HEK293 (cell line): ENCODE results near the gene ZNF608.

Experiments
- SP3 ChIP-seq: fragments of 450-650 bp; formaldehyde crosslinking; IDR thresholded peaks from 2 replicates; pipeline ENCODE4 v1.5.1; 2016; ENCODE audit warnings: missing biosample characterization, missing genetic modification characterization
- ZBTB17 ChIP-seq: fragments of 450-650 bp; formaldehyde crosslinking; IDR thresholded peaks from 2 replicates; pipeline ENCODE4 v1.5.1; 2016; ENCODE audit warnings: missing biosample characterization, missing genetic modification characterization
- ZNF121 ChIP-seq: fragments of 450-650 bp; formaldehyde crosslinking; IDR thresholded peaks from 2 replicates; pipeline ENCODE4 v1.5.1; 2016; ENCODE audit warnings: missing biosample characterization, missing genetic modification characterization
- ZNF133 ChIP-seq: fragments of 450-650 bp; formaldehyde crosslinking; IDR thresholded peaks from 2 replicates; pipeline ENCODE4 v1.5.1; 2016; ENCODE audit warnings: missing biosample characterization, missing genetic modification characterization
- ZNF140 ChIP-seq: fragments of 450-650 bp; formaldehyde crosslinking; IDR thresholded peaks from 2 replicates; pipeline ENCODE4 v1.5.1; 2016; ENCODE audit warnings: missing biosample characterization, missing genetic modification characterization
- ZNF23 ChIP-seq: fragments of 450-650 bp; formaldehyde crosslinking; IDR thresholded peaks from 2 replicates; pipeline ENCODE4 v1.5.1; 2016; ENCODE audit warnings: missing biosample characterization, missing genetic modification characterization, borderline replicate concordance
- ZNF404 ChIP-seq: fragments of 450-650 bp; formaldehyde crosslinking; IDR thresholded peaks from 2 replicates; pipeline ENCODE4 v1.5.1; 2017; ENCODE audit warnings: missing biosample characterization, missing genetic modification characterization
- ZNF423 ChIP-seq: fragments of 450-650 bp; formaldehyde crosslinking; IDR thresholded peaks from 2 replicates; pipeline ENCODE4 v1.5.1; 2016; ENCODE audit warnings: missing biosample characterization, missing genetic modification characterization
- ZNF549 ChIP-seq: fragments of 450-650 bp; IDR thresholded peaks from 2 replicates; pipeline ENCODE4 v1.5.1; 2018; ENCODE audit warnings: missing biosample characterization, missing genetic modification characterization, mild to moderate bottlenecking, inconsistent platforms, moderate library complexity
- ZNF558 ChIP-seq: fragments of 450-650 bp; formaldehyde crosslinking; IDR thresholded peaks from 2 replicates; pipeline ENCODE4 v1.5.1; 2016; ENCODE audit warnings: missing biosample characterization, missing genetic modification characterization
- ZNF658 ChIP-seq: fragments of 450-650 bp; formaldehyde crosslinking; IDR thresholded peaks from 2 replicates; pipeline ENCODE4; 2016; ENCODE audit warnings: missing biosample characterization, missing genetic modification characterization
- ZNF677 ChIP-seq: fragments of 450-650 bp; IDR thresholded peaks from 2 replicates; pipeline ENCODE4 v1.5.0; 2018; ENCODE audit warnings: missing biosample characterization, mild to moderate bottlenecking, missing genetic modification characterization, moderate library complexity
- ZNF830 ChIP-seq: fragments of 450-650 bp; IDR thresholded peaks from 2 replicates; pipeline ENCODE4 v1.5.0; 2018; ENCODE audit warnings: missing biosample characterization, missing genetic modification characterization, low read depth, mild to moderate bottlenecking, moderate library complexity
- ZNF837 ChIP-seq: fragments of 450-650 bp; formaldehyde crosslinking; IDR thresholded peaks from 2 replicates; pipeline ENCODE4 v1.5.1; 2016; ENCODE audit warnings: missing biosample characterization, missing genetic modification characterization
- TF ChIP-seq, protein P1 (sequence below): fragments of 450-650 bp; formaldehyde crosslinking; IDR thresholded peaks from 2 replicates; pipeline ENCODE4 v1.5.1; 2016; ENCODE audit warnings: missing biosample characterization, missing genetic modification characterization
- TF ChIP-seq, protein P2 (sequence below): fragments of 450-650 bp; IDR thresholded peaks from 2 replicates; pipeline ENCODE4 v1.5.1; 2018; ENCODE audit warnings: missing biosample characterization, missing genetic modification characterization
- TF ChIP-seq, protein P3 (sequence below): fragments of 450-650 bp; IDR thresholded peaks from 2 replicates; pipeline ENCODE4 v1.5.1; 2018; ENCODE audit warnings: missing biosample characterization, mild to moderate bottlenecking, missing genetic modification characterization
- TF ChIP-seq, protein P4 (sequence below): fragments of 450-650 bp; formaldehyde crosslinking; IDR thresholded peaks from 2 replicates; pipeline ENCODE4 v1.5.1; 2016; ENCODE audit warnings: missing biosample characterization, missing genetic modification characterization, low read depth
- TF ChIP-seq, protein P5 (sequence below): fragments of 450-650 bp; formaldehyde crosslinking; IDR thresholded peaks from 2 replicates; pipeline ENCODE4 v1.5.1; 2016; ENCODE audit warnings: missing biosample characterization, missing genetic modification characterization
- TF ChIP-seq, protein P6 (sequence below): fragments of 450-650 bp; formaldehyde crosslinking; IDR thresholded peaks from 2 replicates; pipeline ENCODE4 v1.5.1; 2016; ENCODE audit warnings: missing biosample characterization, missing genetic modification characterization
- TF ChIP-seq, protein P7 (sequence below): fragments of 450-650 bp; formaldehyde crosslinking; IDR thresholded peaks from 2 replicates; pipeline ENCODE4 v1.5.1; 2016; ENCODE audit warnings: missing biosample characterization, missing genetic modification characterization
- TF ChIP-seq, protein P8 (sequence below): IDR thresholded peaks from 2 replicates; pipeline ENCODE4 v1.6.1; 2011; ENCODE audit warnings: mild to moderate bottlenecking, low read depth, low read length, borderline replicate concordance
- TF ChIP-seq, protein P9 (sequence below): fragments of 450-650 bp; formaldehyde crosslinking; IDR thresholded peaks from 2 replicates; pipeline ENCODE4 v1.5.1; 2017; ENCODE audit warnings: missing biosample characterization, missing genetic modification characterization

The ZNF608 gene

DNA sequence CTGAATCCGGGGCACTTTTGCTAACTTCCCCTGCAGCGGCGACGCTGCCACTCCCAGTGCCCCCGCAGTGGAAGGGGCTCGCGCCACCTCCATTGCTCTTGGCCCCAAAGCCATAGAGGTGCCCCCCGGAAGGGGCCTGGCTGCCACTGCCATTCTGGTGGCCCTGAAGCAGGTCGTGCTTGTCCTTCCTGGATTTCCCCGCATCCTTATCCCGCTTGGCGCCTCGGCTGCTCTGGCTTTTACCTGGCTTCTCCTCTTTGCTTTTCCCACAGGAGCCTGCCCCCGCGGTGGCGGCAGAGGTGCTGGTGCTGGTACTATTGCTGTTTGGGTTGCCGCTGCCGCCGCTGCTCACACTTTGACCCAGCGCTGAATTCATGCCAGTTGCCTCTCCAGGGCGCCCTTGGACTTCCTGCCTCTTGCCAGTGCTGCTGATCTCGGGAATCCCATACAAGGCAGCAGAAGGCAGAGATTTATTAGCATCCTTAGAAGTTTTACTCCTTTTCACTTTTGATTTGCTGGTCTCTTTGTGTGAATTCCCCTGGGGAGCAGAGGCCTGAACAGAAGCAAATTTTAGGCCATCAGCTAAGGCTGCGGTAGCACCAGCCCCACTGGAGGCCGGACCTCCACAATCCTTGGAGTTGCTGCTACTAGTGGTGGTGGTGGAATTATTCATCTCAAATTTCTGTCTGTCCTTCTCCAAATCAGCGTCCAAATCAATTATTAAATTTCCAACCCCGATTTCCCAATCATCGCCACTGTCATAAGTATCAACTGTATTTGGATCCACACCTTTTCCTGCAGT, 2.1 kb downstream of the ZNF608 start (continued):
- TF ChIP-seq, protein P1, sequence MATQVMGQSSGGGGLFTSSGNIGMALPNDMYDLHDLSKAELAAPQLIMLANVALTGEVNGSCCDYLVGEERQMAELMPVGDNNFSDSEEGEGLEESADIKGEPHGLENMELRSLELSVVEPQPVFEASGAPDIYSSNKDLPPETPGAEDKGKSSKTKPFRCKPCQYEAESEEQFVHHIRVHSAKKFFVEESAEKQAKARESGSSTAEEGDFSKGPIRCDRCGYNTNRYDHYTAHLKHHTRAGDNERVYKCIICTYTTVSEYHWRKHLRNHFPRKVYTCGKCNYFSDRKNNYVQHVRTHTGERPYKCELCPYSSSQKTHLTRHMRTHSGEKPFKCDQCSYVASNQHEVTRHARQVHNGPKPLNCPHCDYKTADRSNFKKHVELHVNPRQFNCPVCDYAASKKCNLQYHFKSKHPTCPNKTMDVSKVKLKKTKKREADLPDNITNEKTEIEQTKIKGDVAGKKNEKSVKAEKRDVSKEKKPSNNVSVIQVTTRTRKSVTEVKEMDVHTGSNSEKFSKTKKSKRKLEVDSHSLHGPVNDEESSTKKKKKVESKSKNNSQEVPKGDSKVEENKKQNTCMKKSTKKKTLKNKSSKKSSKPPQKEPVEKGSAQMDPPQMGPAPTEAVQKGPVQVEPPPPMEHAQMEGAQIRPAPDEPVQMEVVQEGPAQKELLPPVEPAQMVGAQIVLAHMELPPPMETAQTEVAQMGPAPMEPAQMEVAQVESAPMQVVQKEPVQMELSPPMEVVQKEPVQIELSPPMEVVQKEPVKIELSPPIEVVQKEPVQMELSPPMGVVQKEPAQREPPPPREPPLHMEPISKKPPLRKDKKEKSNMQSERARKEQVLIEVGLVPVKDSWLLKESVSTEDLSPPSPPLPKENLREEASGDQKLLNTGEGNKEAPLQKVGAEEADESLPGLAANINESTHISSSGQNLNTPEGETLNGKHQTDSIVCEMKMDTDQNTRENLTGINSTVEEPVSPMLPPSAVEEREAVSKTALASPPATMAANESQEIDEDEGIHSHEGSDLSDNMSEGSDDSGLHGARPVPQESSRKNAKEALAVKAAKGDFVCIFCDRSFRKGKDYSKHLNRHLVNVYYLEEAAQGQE = no peak
- TF ChIP-seq, protein P2, sequence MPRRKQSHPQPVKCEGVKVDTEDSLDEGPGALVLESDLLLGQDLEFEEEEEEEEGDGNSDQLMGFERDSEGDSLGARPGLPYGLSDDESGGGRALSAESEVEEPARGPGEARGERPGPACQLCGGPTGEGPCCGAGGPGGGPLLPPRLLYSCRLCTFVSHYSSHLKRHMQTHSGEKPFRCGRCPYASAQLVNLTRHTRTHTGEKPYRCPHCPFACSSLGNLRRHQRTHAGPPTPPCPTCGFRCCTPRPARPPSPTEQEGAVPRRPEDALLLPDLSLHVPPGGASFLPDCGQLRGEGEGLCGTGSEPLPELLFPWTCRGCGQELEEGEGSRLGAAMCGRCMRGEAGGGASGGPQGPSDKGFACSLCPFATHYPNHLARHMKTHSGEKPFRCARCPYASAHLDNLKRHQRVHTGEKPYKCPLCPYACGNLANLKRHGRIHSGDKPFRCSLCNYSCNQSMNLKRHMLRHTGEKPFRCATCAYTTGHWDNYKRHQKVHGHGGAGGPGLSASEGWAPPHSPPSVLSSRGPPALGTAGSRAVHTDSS (tag by site-specific recombination) = no peak
- no peak for TF ChIP-seq ZNF23 (tag by site-specific recombination)
- TF ChIP-seq ZNF837 (tag by site-specific recombination) = no peak
- TF ChIP-seq, protein P3, sequence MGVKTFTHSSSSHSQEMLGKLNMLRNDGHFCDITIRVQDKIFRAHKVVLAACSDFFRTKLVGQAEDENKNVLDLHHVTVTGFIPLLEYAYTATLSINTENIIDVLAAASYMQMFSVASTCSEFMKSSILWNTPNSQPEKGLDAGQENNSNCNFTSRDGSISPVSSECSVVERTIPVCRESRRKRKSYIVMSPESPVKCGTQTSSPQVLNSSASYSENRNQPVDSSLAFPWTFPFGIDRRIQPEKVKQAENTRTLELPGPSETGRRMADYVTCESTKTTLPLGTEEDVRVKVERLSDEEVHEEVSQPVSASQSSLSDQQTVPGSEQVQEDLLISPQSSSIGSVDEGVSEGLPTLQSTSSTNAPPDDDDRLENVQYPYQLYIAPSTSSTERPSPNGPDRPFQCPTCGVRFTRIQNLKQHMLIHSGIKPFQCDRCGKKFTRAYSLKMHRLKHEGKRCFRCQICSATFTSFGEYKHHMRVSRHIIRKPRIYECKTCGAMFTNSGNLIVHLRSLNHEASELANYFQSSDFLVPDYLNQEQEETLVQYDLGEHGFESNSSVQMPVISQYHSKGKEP = no peak
- no peak for TF ChIP-seq ZNF140 (tag by site-specific recombination)
- TF ChIP-seq ZNF658 = no peak
- no peak for TF ChIP-seq ZNF423 (tag by site-specific recombination)
- peak; percentile 46; the same call in 1 of the 2 replicates for TF ChIP-seq ZBTB17 (tag by site-specific recombination)
- no peak for TF ChIP-seq ZNF677 (tag by site-specific recombination)
- no peak for TF ChIP-seq ZNF830
- TF ChIP-seq SP3 (tag by site-specific recombination) = no peak
- TF ChIP-seq, protein P4, sequence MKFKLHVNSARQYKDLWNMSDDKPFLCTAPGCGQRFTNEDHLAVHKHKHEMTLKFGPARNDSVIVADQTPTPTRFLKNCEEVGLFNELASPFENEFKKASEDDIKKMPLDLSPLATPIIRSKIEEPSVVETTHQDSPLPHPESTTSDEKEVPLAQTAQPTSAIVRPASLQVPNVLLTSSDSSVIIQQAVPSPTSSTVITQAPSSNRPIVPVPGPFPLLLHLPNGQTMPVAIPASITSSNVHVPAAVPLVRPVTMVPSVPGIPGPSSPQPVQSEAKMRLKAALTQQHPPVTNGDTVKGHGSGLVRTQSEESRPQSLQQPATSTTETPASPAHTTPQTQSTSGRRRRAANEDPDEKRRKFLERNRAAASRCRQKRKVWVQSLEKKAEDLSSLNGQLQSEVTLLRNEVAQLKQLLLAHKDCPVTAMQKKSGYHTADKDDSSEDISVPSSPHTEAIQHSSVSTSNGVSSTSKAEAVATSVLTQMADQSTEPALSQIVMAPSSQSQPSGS (tag by site-specific recombination) = no peak
- no peak for TF ChIP-seq ZNF558 (tag by site-specific recombination)
- TF ChIP-seq, protein P5, sequence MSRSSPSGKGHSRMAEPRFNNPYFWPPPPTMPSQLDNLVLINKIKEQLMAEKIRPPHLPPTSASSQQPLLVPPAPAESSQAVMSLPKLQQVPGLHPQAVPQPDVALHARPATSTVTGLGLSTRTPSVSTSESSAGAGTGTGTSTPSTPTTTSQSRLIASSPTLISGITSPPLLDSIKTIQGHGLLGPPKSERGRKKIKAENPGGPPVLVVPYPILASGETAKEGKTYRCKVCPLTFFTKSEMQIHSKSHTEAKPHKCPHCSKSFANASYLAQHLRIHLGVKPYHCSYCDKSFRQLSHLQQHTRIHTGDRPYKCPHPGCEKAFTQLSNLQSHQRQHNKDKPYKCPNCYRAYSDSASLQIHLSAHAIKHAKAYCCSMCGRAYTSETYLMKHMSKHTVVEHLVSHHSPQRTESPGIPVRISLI = no peak
- TF ChIP-seq, protein P6, sequence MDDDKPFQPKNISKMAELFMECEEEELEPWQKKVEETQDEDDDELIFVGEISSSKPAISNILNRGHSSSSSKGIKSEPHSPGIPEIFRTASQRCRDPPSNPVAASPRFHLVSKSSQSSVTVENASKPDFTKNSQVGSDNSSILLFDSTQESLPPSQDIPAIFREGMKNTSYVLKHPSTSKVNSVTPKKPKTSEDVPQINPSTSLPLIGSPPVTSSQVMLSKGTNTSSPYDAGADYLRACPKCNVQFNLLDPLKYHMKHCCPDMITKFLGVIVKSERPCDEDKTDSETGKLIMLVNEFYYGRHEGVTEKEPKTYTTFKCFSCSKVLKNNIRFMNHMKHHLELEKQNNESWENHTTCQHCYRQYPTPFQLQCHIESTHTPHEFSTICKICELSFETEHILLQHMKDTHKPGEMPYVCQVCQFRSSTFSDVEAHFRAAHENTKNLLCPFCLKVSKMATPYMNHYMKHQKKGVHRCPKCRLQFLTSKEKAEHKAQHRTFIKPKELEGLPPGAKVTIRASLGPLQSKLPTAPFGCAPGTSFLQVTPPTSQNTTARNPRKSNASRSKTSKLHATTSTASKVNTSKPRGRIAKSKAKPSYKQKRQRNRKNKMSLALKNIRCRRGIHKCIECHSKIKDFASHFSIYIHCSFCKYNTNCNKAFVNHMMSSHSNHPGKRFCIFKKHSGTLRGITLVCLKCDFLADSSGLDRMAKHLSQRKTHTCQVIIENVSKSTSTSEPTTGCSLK = no peak
- TF ChIP-seq, protein P7, sequence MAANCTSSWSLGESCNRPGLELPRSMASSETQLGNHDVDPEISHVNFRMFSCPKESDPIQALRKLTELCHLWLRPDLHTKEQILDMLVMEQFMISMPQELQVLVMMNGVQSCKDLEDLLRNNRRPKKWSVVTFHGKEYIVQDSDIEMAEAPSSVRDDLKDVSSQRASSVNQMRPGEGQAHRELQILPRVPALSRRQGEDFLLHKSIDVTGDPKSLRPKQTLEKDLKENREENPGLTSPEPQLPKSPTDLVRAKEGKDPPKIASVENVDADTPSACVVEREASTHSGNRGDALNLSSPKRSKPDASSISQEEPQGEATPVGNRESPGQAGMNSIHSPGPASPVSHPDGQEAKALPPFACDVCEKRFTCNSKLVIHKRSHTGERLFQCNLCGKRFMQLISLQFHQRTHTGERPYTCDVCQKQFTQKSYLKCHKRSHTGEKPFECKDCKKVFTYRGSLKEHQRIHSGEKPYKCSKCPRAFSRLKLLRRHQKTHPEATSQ (tag by site-specific recombination) = no peak
- no peak for TF ChIP-seq ZNF121 (tag by site-specific recombination)
- TF ChIP-seq, protein P8, sequence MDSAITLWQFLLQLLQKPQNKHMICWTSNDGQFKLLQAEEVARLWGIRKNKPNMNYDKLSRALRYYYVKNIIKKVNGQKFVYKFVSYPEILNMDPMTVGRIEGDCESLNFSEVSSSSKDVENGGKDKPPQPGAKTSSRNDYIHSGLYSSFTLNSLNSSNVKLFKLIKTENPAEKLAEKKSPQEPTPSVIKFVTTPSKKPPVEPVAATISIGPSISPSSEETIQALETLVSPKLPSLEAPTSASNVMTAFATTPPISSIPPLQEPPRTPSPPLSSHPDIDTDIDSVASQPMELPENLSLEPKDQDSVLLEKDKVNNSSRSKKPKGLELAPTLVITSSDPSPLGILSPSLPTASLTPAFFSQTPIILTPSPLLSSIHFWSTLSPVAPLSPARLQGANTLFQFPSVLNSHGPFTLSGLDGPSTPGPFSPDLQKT = no peak
- no peak for TF ChIP-seq ZNF133
- TF ChIP-seq ZNF404 (tag by site-specific recombination) = no peak
- TF ChIP-seq, protein P9, sequence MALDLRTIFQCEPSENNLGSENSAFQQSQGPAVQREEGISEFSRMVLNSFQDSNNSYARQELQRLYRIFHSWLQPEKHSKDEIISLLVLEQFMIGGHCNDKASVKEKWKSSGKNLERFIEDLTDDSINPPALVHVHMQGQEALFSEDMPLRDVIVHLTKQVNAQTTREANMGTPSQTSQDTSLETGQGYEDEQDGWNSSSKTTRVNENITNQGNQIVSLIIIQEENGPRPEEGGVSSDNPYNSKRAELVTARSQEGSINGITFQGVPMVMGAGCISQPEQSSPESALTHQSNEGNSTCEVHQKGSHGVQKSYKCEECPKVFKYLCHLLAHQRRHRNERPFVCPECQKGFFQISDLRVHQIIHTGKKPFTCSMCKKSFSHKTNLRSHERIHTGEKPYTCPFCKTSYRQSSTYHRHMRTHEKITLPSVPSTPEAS (tag by site-specific recombination) = no peak
- no peak for TF ChIP-seq ZNF549 (tag by site-specific recombination)
